Activated CD8-positive, alpha-beta T cell treated with anti-CD3 and anti-CD28 coated beads for 36 hours (primary cell): ENCODE measurements around the gene DHRS4. TPM values are rescaled to one million over a fixed set of nuclear protein-coding genes. Genes with fewer than 3 reads are reported as not detected.

Experiments used
- ATAC-seq: fragments of 200-7000 bp; cut with Tn5 transposase; one replicate; pipeline ENCODE4 v1.10.0; 2021; ENCODE audit warnings: mild to moderate bottlenecking, moderate library complexity
- CTCF ChIA-PET: fragments of 350-600 bp; sonication (Branson Sonifier 250); formaldehyde crosslinking; loops from one replicate; lab custom pipeline; 2021; ENCODE audit warnings: antibody characterized with exemption; lab: Charles Lee
- POLR2A ChIA-PET: fragments of 350-600 bp; sonication (Branson Sonifier 250); formaldehyde crosslinking; loops from one replicate; lab custom pipeline; 2021; ENCODE audit warnings: antibody characterized with exemption; lab: Charles Lee
- DNase-seq: peaks from one replicate; pipeline ENCODE4 v3.0.0-alpha.2; 2020
- H3K27ac Mint-ChIP-seq: one replicate; pipeline ENCODE4 v1.8.0; 2021; ENCODE audit warnings: mild to moderate bottlenecking, mixed read lengths
- H3K27me3 Mint-ChIP-seq: one replicate; pipeline ENCODE4 v1.8.0; 2021; ENCODE audit warnings: mixed read lengths
- H3K36me3 Mint-ChIP-seq: one replicate; pipeline ENCODE4 v1.8.0; 2021; ENCODE audit warnings: low read depth, mixed read lengths
- H3K4me1 Mint-ChIP-seq: one replicate; pipeline ENCODE4 v1.8.0; 2021; ENCODE audit warnings: low read depth, mixed read lengths
- H3K4me3 Mint-ChIP-seq: one replicate; pipeline ENCODE4 v1.8.0; 2021; ENCODE audit warnings: mild to moderate bottlenecking, moderate library complexity, mixed read lengths
- H3K9me3 Mint-ChIP-seq: one replicate; pipeline ENCODE4 v1.8.0; 2021; ENCODE audit warnings: mixed read lengths
- CTCF ChIP-seq: fragments of 200-600 bp; IDR thresholded peaks from one replicate; pipeline ENCODE4 v1.8.0; 2022; ENCODE audit warnings: antibody characterized with exemption, mild to moderate bottlenecking
- intact Hi-C: fragments of 100-400 bp; cut with micrococcal nuclease; formaldehyde crosslinking; loops from one replicate; pipeline ENCODE4 v1.10.0; 2022
- total RNA-seq, 2 experiments: library from RNA; stranded (reverse); gene quantifications; one replicate each; pipeline ENCODE4 v1.2.3, GENCODE V29; 2021

The DHRS4 gene
- total RNA-seq, 2 experiments from 2014 or later = 19.9 to 21.7 TPM

GRCh38 chr14:23933108-23933741 lies 20.3 kb upstream of the DHRS4 start:
- H3K4me3 Mint-ChIP-seq = no peak overlapping the region
- no peak overlapping the region for H3K27ac Mint-ChIP-seq
- no peaks in the 10 kb centered on the region for H3K4me1 Mint-ChIP-seq
- intact Hi-C loops = loop anchor here (10.0 kb wide), 1 partner anchor 208 kb away; no protein-coding TSS in a partner anchor
- DNase-seq (no peak), ATAC-seq (no peak)
- ChIA-PET POLR2A (no interaction called here), CTCF (interaction anchor here (1.4 to 6.5 kb wide), 4 partner anchors 23 to 343 kb away, joined by 5 to 45 read pairs (median 16); no protein-coding TSS in a partner anchor)
- TF ChIP-seq CTCF = no peak
- no peaks in the 10 kb centered on the region for H3K36me3 Mint-ChIP-seq
- no peaks in the 10 kb centered on the region for H3K9me3 Mint-ChIP-seq
- H3K27me3 Mint-ChIP-seq = no peaks in the 10 kb centered on the region

GRCh38 chr14:23933742-23934128 lies 19.8 kb upstream of the DHRS4 start:
- TF ChIP-seq CTCF = no peak
- Mint-ChIP-seq H3K9me3 (no peaks in the 10 kb centered on the region), H3K4me1 (no peaks in the 10 kb centered on the region), H3K4me3 (no peak overlapping the region), H3K36me3 (no peaks in the 10 kb centered on the region), H3K27ac (no peak overlapping the region), H3K27me3 (no peaks in the 10 kb centered on the region)
- ChIA-PET POLR2A (no interaction called here), CTCF (interaction anchor here (1.4 to 6.5 kb wide), 3 partner anchors 23 to 302 kb away, joined by 5 to 45 read pairs (median 5); no protein-coding TSS in a partner anchor)
- ATAC-seq = no peak
- intact Hi-C loops = loop anchor here (10.0 kb wide), 1 partner anchor 209 kb away; no protein-coding TSS in a partner anchor
- DNase-seq = no peak

GRCh38 chr14:23935158-23935557 lies 18.4 kb upstream of the DHRS4 start:
- intact Hi-C loops = loop anchor here (10.0 kb wide), 1 partner anchor 210 kb away; no protein-coding TSS in a partner anchor
- TF ChIP-seq CTCF = no peak
- no peak overlapping the region for H3K4me3 Mint-ChIP-seq
- no peak overlapping the region for H3K27ac Mint-ChIP-seq
- CTCF ChIA-PET = interaction anchor here (6.5 kb wide), 1 partner anchor 303 kb away, joined by 45 read pairs; no protein-coding TSS in a partner anchor
- no peaks in the 10 kb centered on the region for H3K27me3 Mint-ChIP-seq
- no peaks in the 10 kb centered on the region for H3K9me3 Mint-ChIP-seq
- DNase-seq = no peak
- H3K36me3 Mint-ChIP-seq = no peaks in the 10 kb centered on the region
- POLR2A ChIA-PET = no interaction called here
- ATAC-seq = no peak
- no peaks in the 10 kb centered on the region for H3K4me1 Mint-ChIP-seq

DNA sequence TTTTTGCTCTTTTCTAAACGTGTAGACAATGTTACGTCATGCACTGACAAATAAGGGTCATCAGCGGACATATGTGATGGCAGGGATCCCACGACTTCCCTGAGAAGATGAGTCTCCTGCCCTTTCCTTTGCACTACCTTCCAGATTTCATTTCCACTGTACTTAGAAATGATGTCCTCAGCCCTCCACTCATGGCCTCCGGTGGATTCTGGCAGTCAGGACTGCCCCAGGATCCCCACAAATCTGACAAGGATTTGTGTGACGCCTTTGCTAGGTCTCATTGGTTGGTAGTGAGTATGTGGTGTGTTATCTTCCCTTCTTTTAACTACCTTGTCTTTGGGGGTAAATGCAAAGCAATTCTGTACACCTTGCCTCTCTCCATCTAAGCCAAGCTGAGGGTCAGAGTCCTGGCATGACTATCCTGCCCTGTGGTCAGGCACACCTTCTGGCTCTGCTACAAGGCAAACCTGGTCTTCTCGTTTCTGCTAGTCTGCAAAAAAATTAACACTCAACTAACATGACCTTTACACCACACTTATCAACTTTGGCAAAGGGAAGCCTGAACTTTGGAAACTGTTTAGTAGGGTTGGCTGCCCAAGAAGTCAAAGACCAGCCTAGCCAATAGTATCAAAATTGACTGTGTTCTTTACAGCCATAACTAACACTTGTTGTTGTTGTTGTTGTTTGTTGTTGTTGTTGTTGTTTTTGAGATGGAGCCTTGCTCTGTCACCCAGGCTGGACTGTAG lies 17.3 kb upstream of the DHRS4 start:
- Mint-ChIP-seq H3K9me3 (no peaks in the 10 kb centered on the region), H3K4me3 (no peak overlapping the region), H3K36me3 (no peaks in the 10 kb centered on the region), H3K27ac (no peak overlapping the region), H3K4me1 (no peaks in the 10 kb centered on the region), H3K27me3 (no peaks in the 10 kb centered on the region)
- intact Hi-C loops = loop anchor here (10.0 kb wide), 1 partner anchor 211 kb away; no protein-coding TSS in a partner anchor
- DNase-seq (no peak), ATAC-seq (no peak)
- ChIA-PET CTCF (interaction anchor here (0.7 to 1.6 kb wide), 2 partner anchors 209 to 305 kb away, joined by 3 to 5 read pairs; no protein-coding TSS in a partner anchor), POLR2A (no interaction called here)
- no peak for TF ChIP-seq CTCF
